Measurements from ENCODE around the gene RASA3.

DNA sequence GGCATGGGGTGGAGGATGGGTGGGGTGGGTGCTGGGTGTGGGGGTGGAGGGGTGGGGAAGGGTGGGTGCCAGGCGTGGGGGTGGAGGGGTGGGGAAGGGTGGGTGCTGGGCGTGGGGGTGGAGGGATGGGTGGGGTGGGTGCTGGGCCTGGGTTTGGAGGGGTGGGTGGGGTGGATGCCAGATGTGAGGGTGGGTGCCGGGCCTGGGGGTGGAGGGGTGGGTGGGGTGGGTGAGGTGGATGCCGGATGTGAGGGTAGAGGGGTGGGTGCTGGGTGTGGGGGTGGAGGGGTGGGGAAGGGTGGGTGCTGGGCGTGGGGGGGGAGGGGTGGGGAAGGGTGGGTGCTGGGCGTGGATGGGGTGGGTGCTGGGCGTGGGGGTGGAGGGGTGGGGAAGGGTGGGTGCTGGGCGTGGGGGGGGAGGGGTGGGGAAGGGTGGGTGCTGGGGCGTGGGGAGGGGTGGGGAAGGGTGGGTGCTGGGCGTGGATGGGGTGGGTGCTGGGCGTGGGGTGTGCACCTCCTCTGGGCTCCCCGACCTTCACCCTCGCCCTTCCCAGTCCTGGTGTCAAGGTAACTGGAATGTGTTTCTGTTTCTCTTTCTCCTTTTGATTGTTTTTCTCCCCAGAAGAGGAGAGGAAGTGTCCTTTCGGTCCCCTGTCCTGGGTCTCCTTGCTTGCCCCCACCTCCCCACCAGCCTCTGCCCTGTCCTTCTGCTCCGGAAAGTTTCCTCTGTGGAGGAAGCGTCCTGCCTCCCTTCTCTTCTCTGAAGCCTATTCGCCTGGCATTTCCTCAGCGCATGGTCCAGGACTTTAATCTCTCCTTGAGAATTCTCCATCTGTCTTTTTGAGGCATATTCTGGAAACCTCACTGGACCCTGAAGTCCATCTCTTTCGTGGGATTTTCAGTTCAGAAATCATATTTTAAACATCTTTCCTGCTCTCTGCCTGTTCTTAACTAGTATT lies 23.8 kb upstream of the RASA3 start:
- TF ChIP-seq, protein P1, sequence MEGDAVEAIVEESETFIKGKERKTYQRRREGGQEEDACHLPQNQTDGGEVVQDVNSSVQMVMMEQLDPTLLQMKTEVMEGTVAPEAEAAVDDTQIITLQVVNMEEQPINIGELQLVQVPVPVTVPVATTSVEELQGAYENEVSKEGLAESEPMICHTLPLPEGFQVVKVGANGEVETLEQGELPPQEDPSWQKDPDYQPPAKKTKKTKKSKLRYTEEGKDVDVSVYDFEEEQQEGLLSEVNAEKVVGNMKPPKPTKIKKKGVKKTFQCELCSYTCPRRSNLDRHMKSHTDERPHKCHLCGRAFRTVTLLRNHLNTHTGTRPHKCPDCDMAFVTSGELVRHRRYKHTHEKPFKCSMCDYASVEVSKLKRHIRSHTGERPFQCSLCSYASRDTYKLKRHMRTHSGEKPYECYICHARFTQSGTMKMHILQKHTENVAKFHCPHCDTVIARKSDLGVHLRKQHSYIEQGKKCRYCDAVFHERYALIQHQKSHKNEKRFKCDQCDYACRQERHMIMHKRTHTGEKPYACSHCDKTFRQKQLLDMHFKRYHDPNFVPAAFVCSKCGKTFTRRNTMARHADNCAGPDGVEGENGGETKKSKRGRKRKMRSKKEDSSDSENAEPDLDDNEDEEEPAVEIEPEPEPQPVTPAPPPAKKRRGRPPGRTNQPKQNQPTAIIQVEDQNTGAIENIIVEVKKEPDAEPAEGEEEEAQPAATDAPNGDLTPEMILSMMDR (conservative IDR thresholded peaks at IDR 0.05 in 1 of 2, IDR thresholded peaks at IDR 0.05 in 1 of 2; ENCODE audit: extremely low read depth in 1 of 2, insufficient read depth in 1 of 2, low read depth in 1 of 2, low read length in 2 of 2) = no peak
- TF ChIP-seq EZH2 (IDR thresholded peaks at IDR 0.05; ENCODE audit: borderline replicate concordance, low read length) = no peak
